ENCODE results near the gene IL19. TPM values are rescaled to one million over a fixed set of nuclear protein-coding genes. Genes with fewer than 3 reads are reported as not detected.
A peak's percentile ranks its signal among the peaks of the same experiment; 100 is the strongest.

The IL19 gene
- total RNA-seq (2021; fragmentation: NEBNext Ultra II Directional; extraction: Animal tissue kit (Norgen Biotek cat#: 25700)) = not detected
- long read RNA-seq = 0 reads

- TF ChIP-seq CTCF (IDR thresholded peaks at IDR 0.05) = no peak
- no peak within 1 kb of the TSS for H3K27ac Mint-ChIP-seq
- peaks cover 26% of the 10 kb centered on the region for H3K4me1 Mint-ChIP-seq (ENCODE audit: low read depth)
- H3K36me3 Mint-ChIP-seq (ENCODE audit: low read depth) = no peaks in the 10 kb centered on the region
- H3K27me3 Mint-ChIP-seq (ENCODE audit: insufficient read depth) = peaks cover 42% of the 10 kb centered on the region
- H3K4me3 Mint-ChIP-seq = no peak within 1 kb of the TSS
- DNase-seq = no peak
- no peaks in the 10 kb centered on the region for H3K9me3 Mint-ChIP-seq
Measured at GRCh38 chr1:206770531-206771337, at the start of gene IL19. IL19 (plus strand) TSS chr1:206770773; CDS start chr1:206836663, 65,890 bp downstream.

- H3K27me3 Mint-ChIP-seq (ENCODE audit: insufficient read depth) = peaks cover 1% of the 10 kb centered on the region; the same call in 1 of the 2 replicates
- peaks cover 83% of the 10 kb centered on the region for H3K4me1 Mint-ChIP-seq (ENCODE audit: low read depth)
- no peak for TF ChIP-seq CTCF (IDR thresholded peaks at IDR 0.05)
- no peaks in the 10 kb centered on the region for H3K9me3 Mint-ChIP-seq
- no peak overlapping the region for H3K4me3 Mint-ChIP-seq
- H3K27ac Mint-ChIP-seq = no peak overlapping the region; the same call in 1 of the 2 replicates
- no peak for DNase-seq
- H3K36me3 Mint-ChIP-seq (ENCODE audit: low read depth) = no peaks in the 10 kb centered on the region
Measured at GRCh38 chr1:206721454-206721853, 49.1 kb upstream of the IL19 start.

- peaks cover 75% of the 10 kb centered on the region for H3K4me1 Mint-ChIP-seq (ENCODE audit: low read depth)
- no peak overlapping the region for H3K4me3 Mint-ChIP-seq
- no peak for TF ChIP-seq CTCF (IDR thresholded peaks at IDR 0.05)
- no peaks in the 10 kb centered on the region for H3K9me3 Mint-ChIP-seq
- DNase-seq = no peak
- H3K27me3 Mint-ChIP-seq (ENCODE audit: insufficient read depth) = no peaks in the 10 kb centered on the region; the same call in 1 of the 2 replicates
- 0 out of 2 replicates have a peak overlapping the region, but pooled peaks have one; percentile 18 for H3K27ac Mint-ChIP-seq
- H3K36me3 Mint-ChIP-seq (ENCODE audit: low read depth) = no peaks in the 10 kb centered on the region
Measured at GRCh38 chr1:206722751-206723461, 47.7 kb upstream of the IL19 start.

- TF ChIP-seq CTCF (IDR thresholded peaks at IDR 0.05) = no peak
Measured at GRCh38 chr1:206723462-206723804, 47.1 kb upstream of the IL19 start.

GRCh38 chr1:206723805-206724472 lies 46.6 kb upstream of the IL19 start:
- no peak for TF ChIP-seq CTCF (IDR thresholded peaks at IDR 0.05)
- peaks cover 67% of the 10 kb centered on the region for H3K4me1 Mint-ChIP-seq (ENCODE audit: low read depth)

More at GRCh38 chr1:206723462-206723804, 47.1 kb upstream of the IL19 start:
- Mint-ChIP-seq H3K4me3 (no peak overlapping the region; the same call in 1 of the 2 replicates), H3K36me3 (ENCODE audit: low read depth) (no peaks in the 10 kb centered on the region), H3K9me3 (no peaks in the 10 kb centered on the region), H3K27me3 (ENCODE audit: insufficient read depth) (no peaks in the 10 kb centered on the region; the same call in 1 of the 2 replicates), H3K4me1 (ENCODE audit: low read depth) (peaks cover 72% of the 10 kb centered on the region), H3K27ac (peak overlapping the region; percentile 83)
- DNase-seq = no peak

More at GRCh38 chr1:206723805-206724472, 46.6 kb upstream of the IL19 start:
- H3K27ac Mint-ChIP-seq = peak overlapping the region; percentile 83
- DNase-seq = peak; percentile 46
- H3K4me3 Mint-ChIP-seq = peak overlapping the region; percentile 56
- no peaks in the 10 kb centered on the region for H3K36me3 Mint-ChIP-seq (ENCODE audit: low read depth)
- no peaks in the 10 kb centered on the region for H3K9me3 Mint-ChIP-seq
- H3K27me3 Mint-ChIP-seq (ENCODE audit: insufficient read depth) = no peaks in the 10 kb centered on the region; the same call in 1 of the 2 replicates
